Measurements from ENCODE around the gene JPH4.

The JPH4 gene

DNA sequence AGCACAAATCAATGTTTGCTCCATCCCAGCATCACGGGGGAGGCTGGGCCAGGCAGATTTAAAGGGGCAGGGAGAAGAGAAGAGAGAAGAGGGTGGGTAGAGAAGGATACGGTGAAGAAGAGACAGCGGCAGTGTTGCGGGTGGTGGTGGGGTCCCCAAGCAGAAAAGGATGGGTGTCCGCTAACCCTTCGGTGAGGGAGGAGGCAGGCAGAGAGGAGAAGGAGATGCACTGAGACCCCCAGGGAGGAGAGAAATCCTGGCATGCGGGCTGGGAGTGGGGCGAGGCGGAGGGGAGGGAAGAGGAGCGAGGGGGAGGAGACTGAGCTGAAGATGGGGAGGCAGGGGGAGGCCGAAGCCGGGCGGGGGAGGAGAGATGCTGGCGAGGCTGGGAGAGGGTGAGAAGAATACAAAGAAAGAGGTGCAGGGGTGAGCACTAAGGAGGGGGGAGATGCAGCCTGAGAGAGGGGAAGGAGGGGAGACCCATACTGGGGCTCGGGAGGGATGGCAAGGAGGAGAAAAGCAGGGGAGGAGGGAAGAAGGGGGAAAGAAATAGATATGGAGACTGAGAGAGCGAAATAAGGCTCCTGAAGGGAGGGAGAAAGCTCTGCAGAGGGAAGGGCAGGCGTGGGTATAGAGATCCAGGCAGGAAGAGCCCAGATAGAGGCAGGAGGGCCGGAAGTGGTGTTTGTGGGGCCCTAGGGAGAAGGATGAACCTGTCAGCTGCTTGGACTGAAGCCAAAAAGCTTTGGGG is at the start of gene JPH4:
TSS of gene JPH4 (minus strand) at position 231 of the 751 bp plus-strand sequence. CDS start 1,337 bp downstream, outside the sequence.
- no peak for TF ChIP-seq ARNTL (CRISPR knock-in tag; IDR thresholded peaks at IDR 0.05; ENCODE audit: borderline replicate concordance, low read depth)
- no peak for TF ChIP-seq BACH2 (CRISPR knock-in tag; IDR thresholded peaks at IDR 0.05; ENCODE audit: borderline replicate concordance)
- TF ChIP-seq SNAI2 (CRISPR knock-in tag; IDR thresholded peaks at IDR 0.05), result no peak
- no peak for TF ChIP-seq CSRNP3 (CRISPR knock-in tag; IDR thresholded peaks at IDR 0.05)
- TF ChIP-seq ZNF565 (CRISPR knock-in tag; conservative IDR thresholded peaks at IDR 0.05; ENCODE audit: low read depth), result no peak
- peak; percentile 70 for ATAC-seq

DNA sequence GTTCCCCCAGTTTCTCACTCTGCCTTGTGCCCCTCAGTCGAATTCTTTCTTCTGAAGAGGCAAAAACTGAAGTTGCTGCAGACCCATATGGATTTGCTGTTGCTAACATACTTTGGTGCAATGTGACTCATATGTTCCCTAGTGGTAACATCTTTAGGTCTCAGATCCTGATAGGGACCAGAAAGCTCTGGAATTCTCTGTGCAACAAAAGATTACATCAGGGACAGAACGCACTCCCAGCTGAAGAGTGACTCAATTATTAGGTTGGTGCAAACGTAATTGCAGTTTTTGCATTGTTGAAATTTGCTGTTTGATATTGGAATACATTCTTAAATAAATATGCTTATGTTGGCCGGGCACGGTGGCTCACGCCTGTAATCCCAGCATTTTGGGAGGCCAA is 49.4 kb upstream of the JPH4 start:
- ATAC-seq, result no peak
- TF ChIP-seq GLIS3 (CRISPR knock-in tag; IDR thresholded peaks at IDR 0.05) (no peak), CSDC2 (CRISPR knock-in tag; IDR thresholded peaks at IDR 0.05) (no peak), PATZ1 (CRISPR knock-in tag; IDR thresholded peaks at IDR 0.05; ENCODE audit: borderline replicate concordance) (no peak), CSRNP3 (CRISPR knock-in tag; IDR thresholded peaks at IDR 0.05) (no peak), ZNF8 (CRISPR knock-in tag; IDR thresholded peaks at IDR 0.05) (no peak), ESRRG (CRISPR knock-in tag; IDR thresholded peaks at IDR 0.05) (no peak), BACH2 (CRISPR knock-in tag; IDR thresholded peaks at IDR 0.05; ENCODE audit: borderline replicate concordance) (no peak), ZFP3 (CRISPR knock-in tag; IDR thresholded peaks at IDR 0.05) (no peak), ZFP30 (CRISPR knock-in tag; IDR thresholded peaks at IDR 0.05) (no peak), ISL1 (CRISPR knock-in tag; IDR thresholded peaks at IDR 0.05) (no peak), PPARA (CRISPR knock-in tag; IDR thresholded peaks at IDR 0.05; ENCODE audit: borderline replicate concordance) (no peak), OSR1 (CRISPR knock-in tag; IDR thresholded peaks at IDR 0.05) (no peak), ZNF565 (CRISPR knock-in tag; conservative IDR thresholded peaks at IDR 0.05; ENCODE audit: low read depth) (no peak), ZC3H10 (CRISPR knock-in tag; IDR thresholded peaks at IDR 0.05) (no peak), ARNTL (CRISPR knock-in tag; IDR thresholded peaks at IDR 0.05; ENCODE audit: borderline replicate concordance, low read depth) (no peak), RARB (CRISPR knock-in tag; IDR thresholded peaks at IDR 0.05) (no peak), SNAI2 (CRISPR knock-in tag; IDR thresholded peaks at IDR 0.05) (no peak)
- TF ChIP-seq, protein P1, sequence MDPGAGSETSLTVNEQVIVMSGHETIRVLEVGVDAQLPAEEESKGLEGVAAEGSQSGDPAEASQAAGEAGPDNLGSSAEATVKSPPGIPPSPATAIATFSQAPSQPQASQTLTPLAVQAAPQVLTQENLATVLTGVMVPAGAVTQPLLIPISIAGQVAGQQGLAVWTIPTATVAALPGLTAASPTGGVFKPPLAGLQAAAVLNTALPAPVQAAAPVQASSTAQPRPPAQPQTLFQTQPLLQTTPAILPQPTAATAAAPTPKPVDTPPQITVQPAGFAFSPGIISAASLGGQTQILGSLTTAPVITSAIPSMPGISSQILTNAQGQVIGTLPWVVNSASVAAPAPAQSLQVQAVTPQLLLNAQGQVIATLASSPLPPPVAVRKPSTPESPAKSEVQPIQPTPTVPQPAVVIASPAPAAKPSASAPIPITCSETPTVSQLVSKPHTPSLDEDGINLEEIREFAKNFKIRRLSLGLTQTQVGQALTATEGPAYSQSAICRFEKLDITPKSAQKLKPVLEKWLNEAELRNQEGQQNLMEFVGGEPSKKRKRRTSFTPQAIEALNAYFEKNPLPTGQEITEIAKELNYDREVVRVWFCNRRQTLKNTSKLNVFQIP (CRISPR knock-in tag; IDR thresholded peaks at IDR 0.05; ENCODE audit: borderline replicate concordance, low read depth), result no peak
- TF ChIP-seq, protein P2, sequence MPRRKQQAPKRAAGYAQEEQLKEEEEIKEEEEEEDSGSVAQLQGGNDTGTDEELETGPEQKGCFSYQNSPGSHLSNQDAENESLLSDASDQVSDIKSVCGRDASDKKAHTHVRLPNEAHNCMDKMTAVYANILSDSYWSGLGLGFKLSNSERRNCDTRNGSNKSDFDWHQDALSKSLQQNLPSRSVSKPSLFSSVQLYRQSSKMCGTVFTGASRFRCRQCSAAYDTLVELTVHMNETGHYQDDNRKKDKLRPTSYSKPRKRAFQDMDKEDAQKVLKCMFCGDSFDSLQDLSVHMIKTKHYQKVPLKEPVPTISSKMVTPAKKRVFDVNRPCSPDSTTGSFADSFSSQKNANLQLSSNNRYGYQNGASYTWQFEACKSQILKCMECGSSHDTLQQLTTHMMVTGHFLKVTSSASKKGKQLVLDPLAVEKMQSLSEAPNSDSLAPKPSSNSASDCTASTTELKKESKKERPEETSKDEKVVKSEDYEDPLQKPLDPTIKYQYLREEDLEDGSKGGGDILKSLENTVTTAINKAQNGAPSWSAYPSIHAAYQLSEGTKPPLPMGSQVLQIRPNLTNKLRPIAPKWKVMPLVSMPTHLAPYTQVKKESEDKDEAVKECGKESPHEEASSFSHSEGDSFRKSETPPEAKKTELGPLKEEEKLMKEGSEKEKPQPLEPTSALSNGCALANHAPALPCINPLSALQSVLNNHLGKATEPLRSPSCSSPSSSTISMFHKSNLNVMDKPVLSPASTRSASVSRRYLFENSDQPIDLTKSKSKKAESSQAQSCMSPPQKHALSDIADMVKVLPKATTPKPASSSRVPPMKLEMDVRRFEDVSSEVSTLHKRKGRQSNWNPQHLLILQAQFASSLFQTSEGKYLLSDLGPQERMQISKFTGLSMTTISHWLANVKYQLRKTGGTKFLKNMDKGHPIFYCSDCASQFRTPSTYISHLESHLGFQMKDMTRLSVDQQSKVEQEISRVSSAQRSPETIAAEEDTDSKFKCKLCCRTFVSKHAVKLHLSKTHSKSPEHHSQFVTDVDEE (CRISPR knock-in tag; IDR thresholded peaks at IDR 0.05), result no peak
- TF ChIP-seq, protein P3, sequence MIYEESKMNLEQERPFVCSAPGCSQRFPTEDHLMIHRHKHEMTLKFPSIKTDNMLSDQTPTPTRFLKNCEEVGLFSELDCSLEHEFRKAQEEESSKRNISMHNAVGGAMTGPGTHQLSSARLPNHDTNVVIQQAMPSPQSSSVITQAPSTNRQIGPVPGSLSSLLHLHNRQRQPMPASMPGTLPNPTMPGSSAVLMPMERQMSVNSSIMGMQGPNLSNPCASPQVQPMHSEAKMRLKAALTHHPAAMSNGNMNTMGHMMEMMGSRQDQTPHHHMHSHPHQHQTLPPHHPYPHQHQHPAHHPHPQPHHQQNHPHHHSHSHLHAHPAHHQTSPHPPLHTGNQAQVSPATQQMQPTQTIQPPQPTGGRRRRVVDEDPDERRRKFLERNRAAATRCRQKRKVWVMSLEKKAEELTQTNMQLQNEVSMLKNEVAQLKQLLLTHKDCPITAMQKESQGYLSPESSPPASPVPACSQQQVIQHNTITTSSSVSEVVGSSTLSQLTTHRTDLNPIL (CRISPR knock-in tag; IDR thresholded peaks at IDR 0.05; ENCODE audit: low read depth), result no peak
